Smooth muscle cell of the brain vasculature (primary cell): ENCODE measurements around the gene MED17.
"Not testable (repeated sequence)": the region's sequence is repeated elsewhere in the genome, so short reads cannot be mapped to it uniquely, and the experiment has no call there.

Source experiments
- DNase-seq: peaks from one replicate; pipeline ENCODE4 v3.0.0-alpha.2; 2012; ENCODE audit warnings: low read depth, low spot score

Gene MED17

GRCh38 chr11:93784145-93784934 lies at the start of gene MED17:
Gene MED17, plus strand, starts transcription at chr11:93784282. Its CDS starts 232 bp downstream, at chr11:93784514.
- DNase-seq, result peak; percentile 74

DNA sequence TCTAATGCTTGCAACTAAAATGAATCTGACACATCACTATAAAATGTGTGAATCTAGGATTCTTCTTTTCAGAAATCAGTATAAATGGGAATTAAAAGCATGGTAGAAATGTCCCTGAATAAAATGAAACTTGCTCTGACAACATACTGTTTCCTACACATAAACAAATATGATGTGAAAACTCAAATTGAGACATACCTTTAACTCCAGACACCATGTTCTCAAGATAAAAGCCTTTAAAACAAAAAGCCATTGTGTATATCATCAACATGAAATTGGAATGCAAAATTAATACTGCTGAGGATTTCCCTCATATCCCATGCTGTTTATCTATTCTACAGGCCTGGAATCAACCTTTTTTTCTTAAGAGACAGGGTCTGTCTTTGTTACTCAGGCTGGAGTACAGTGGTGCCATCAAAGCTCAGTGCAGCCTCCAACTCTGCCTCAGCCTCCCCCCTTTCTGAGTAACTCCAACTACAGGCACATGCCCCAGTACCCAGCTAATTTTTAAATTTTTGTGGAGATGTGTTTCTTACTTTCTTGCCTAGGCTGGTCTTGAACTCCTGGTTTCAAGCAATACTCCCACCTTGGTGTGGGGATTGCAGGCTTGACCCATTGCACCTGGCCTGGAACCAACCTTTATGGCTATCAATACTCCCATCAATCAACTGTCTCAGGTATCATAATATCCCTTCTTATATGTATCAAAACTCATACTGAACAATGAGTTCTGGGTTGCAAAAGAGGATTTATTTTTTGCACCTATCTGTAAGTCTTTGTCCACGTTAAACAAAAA lies 49.5 kb upstream of the MED17 start:
- no peak for DNase-seq

GRCh38 chr11:93735627-93736026 lies 48.5 kb upstream of the MED17 start:
- DNase-seq, result no peak

GRCh38 chr11:93736129-93736528 lies 48.0 kb upstream of the MED17 start:
- DNase-seq, result no peak

GRCh38 chr11:93737904-93738612 lies 46.0 kb upstream of the MED17 start:
- no peak for DNase-seq

DNA sequence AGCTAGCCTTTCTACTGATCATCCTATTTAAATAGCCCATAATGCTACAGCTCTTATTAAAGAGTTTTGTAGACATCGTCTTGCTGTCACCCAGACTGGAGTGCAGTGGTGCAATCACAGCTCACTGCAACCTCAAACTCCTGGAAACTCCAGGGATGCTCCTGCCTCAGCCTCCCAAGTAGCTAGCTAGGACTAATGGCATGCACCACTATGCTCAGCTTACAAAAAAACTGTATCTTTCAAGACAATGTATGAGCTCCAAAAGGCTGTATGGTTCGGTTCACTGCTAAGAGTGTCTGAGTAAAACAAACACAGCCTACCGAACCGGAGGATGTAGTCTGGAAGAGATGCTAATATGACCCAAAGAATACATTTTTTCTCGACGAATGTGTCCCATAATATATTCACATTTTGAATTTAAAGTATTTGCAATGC lies 45.4 kb upstream of the MED17 start:
- no peak for DNase-seq

DNA sequence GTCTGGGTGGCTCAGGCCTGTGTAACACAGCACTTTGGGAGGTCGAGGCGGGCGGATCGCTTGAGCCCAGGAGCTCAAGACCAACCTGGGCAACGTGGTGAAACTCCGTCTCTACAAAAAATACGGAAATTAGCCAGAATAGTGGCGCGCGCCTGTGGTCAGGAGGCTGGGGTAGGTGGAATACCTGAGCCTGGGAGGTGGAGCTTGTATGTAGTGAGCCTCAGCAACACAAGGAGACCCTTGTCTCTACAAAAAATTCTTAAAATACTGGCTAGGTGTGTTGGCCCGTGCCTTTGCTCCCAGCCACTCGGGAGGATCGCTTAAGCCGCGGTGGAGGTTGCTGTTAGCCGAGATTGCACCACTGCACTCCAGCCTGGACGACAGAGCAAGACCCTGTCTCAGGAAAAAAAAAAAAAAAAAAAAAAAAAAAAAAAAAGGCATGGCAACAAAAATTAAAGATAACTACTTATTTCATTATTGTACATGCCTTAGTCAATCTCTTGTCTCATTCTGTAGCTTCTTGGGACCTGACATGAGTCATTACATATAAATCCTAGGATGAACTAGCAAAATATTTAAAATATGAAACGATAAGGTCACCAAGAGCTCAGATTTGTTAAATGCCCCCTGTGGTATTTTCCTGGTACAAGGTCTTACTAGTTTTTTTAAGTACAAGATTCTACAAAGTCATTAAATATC lies 43.9 kb upstream of the MED17 start:
- DNase-seq, result no peak

GRCh38 chr11:93740730-93741093 lies 43.4 kb upstream of the MED17 start:
- peak; percentile 26 for DNase-seq

- DNase-seq, result peak; percentile 94
These were observed 42.8 kb upstream of the MED17 start, which contains the start of the genes C11orf54 and TAF1D for GRCh38 chr11:93741094-93741881. Gene C11orf54, plus strand, starts transcription at chr11:93741672. Its CDS starts 5,722 bp downstream, at chr11:93747394. Gene TAF1D, minus strand, starts transcription at chr11:93741495. Its CDS starts 2,191 bp downstream, at chr11:93739304.

- no peak for DNase-seq
These were observed 42.2 kb upstream of the MED17 start for GRCh38 chr11:93741882-93742226.

DNA sequence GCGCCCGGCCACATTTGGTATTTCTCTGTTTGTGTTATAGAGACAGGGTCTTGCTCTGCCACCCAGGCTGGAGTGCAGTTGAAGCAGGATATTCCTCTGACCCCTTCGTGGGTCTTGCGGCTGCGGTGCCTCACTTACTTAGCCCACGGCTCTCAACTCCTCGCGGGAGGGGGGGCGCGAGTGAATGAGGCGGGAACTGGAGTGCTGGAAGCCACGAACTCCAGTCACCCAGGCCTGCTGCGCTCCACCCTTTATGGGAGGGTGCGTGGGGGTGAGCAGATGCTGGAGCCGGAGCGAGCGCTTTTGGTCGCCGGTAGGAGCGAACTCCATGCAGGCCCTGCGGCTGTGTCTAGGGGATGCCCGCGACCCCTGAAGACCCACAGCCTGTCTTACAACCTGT lies 40.8 kb upstream of the MED17 start:
- DNase-seq, result no peak

DNA sequence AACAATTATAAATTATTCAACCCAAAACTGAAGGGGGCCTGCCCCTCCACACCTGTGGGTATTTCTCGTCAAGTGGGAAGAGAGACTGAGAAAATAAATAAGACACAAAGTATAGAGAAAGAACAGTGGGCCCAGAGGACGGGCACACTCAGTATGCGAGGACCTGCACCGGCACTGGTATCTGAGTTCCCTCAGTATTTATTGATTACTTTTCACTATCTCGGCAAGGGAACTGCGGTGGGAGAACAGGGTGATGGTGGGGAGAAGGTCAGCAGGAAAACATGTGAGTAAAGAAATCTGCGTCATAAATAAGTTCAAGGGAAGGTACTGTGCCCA lies 39.4 kb upstream of the MED17 start:
- DNase-seq, result no peak

- DNase-seq, result not testable (repeated sequence)
These were observed 38.9 kb upstream of the MED17 start for GRCh38 chr11:93745005-93745755.

DNA sequence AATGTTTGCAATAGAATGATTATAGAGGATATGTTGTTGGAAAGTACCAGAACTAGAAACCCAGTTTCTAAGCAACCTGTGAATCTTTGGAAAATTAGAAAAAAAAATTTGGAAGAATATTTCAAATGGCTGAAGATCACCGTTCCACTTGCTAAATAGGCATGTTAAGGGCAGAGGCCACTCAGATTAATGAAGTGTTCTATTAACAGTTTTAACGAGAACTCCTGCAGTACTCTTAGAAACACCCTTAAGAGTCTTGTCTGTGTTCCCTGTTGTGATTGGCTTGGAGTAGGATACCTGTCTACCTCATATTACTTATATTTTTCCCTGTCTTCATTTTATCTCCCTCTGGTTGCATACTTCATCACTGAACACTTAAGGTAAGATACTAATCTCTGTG lies 38.0 kb upstream of the MED17 start:
- no peak for DNase-seq

DNA sequence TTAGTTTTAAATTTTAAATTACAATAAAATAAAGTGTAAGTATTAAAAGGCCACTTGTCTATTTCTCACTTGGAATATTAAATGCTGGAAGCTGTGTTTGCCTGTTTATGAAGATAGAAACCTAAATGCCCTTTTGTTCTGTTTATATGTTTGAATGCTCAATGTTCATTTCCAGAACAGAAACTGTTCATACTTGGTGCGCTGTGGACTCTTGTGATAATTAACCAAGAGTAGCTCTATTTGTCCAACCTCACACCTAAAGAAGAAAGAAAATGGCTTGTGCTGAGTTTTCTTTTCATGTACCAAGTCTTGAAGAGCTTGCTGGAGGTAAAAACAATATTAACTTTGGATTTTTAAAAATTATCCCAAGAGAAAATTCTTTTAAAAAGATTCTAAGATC lies 37.0 kb upstream of the MED17 start:
- no peak for DNase-seq

DNA sequence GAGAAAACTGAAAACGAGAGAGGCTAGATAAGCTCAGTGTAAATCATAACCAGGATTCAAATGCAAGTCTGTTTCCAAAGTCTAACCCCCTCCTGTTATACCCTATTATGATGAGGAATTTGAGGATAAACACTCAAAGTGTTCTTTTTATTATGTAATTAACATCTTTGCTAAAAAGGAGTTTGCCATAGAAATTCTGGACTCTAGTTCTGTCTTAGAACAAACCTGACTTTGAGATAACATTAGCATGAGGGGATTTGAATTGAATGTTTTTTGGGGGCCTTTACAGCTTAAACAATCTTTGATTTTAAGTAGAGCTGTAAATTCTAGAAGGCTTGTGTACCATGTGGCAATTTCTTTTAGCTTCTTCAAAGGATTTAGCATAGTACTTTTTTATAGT lies 33.1 kb upstream of the MED17 start:
- no peak for DNase-seq

DNA sequence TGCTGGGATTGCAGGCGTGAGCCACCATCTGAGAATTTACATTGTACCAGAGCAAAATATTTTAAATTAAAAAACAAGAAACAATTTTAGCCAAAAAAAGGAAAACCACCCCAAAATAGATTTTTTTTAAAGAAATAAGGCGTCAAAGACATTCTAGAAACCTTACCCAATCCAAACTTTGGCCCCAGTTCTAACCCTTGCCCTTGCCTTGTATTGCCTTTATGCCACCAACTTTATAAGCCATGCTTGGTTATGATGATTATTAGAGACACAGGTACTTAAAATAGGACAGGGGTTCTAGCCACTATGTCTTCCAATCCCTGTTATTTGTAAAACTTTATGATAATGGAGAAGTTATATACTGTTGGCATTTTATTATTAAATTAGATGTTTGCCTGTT lies 30.8 kb upstream of the MED17 start:
- no peak for DNase-seq

DNA sequence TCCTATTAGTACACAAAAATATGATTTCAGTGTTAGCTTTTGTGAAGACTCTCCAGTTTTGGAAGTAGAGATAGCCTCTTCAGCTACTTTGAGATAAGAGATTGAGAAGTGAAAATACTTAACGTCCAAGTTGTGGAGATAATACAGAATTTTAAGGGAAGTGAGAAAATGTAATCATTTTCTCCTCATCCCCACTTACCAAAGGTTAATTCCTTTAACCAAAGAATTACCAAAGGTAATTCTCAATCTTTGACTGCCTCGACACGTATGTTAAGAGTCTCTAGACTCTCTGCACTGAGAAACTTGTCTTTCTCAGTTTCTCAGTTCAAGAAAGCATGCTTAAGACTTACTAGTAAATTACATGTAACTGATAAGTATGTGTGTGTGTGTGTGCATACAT lies 27.3 kb upstream of the MED17 start:
- DNase-seq, result no peak

GRCh38 chr11:93757301-93757700 lies 26.8 kb upstream of the MED17 start:
- no peak for DNase-seq
